Activated naive CD8-positive, alpha-beta T cell treated with anti-CD3 and anti-CD28 coated beads, Interleukin-2, amount 10 ng/mL, durations not matched to agents 7 days and 5 days (primary cell): Measurements from ENCODE around the gene LRRC37A. TPM values are rescaled to one million over a fixed set of nuclear protein-coding genes. Genes with fewer than 3 reads are reported as not detected.
"Not testable (repeated sequence)": the region's sequence is repeated elsewhere in the genome, so short reads cannot be mapped to it uniquely, and the experiment has no call there.

ENCODE experiments used
- ATAC-seq: fragments of 150-1000 bp; cut with Tn5 transposase; one replicate; pipeline ENCODE4 v1.10.0; 2021; ENCODE audit warnings: low read depth, moderate library complexity
- POLR2A ChIA-PET: fragments of 350-600 bp; sonication (Branson Sonifier 250); formaldehyde crosslinking; loops from one replicate; lab custom pipeline; 2021; ENCODE audit warnings: antibody characterized with exemption; lab: Charles Lee
- DNase-seq: peaks from one replicate; pipeline ENCODE4 v3.0.0; 2021
- H3K27ac Mint-ChIP-seq: one replicate; pipeline ENCODE4 v1.8.0; 2022; ENCODE audit warnings: mild to moderate bottlenecking, mixed read lengths
- H3K27me3 Mint-ChIP-seq: one replicate; pipeline ENCODE4 v1.8.0; 2022; ENCODE audit warnings: mild to moderate bottlenecking, moderate library complexity, mixed read lengths
- H3K36me3 Mint-ChIP-seq: one replicate; pipeline ENCODE4 v1.8.0; 2021; ENCODE audit warnings: mild to moderate bottlenecking, mixed read lengths
- H3K4me1 Mint-ChIP-seq: one replicate; pipeline ENCODE4 v1.8.0; 2021; ENCODE audit warnings: mixed read lengths
- H3K4me3 Mint-ChIP-seq: one replicate; pipeline ENCODE4 v1.8.0; 2022; ENCODE audit warnings: mild to moderate bottlenecking, moderate library complexity, mixed read lengths
- H3K9me3 Mint-ChIP-seq: one replicate; pipeline ENCODE4 v1.8.0; 2021; ENCODE audit warnings: mixed read lengths
- total RNA-seq, 2 experiments: library from RNA; stranded (reverse); gene quantifications; one replicate each; pipeline ENCODE4 v1.2.3, GENCODE V29; 2021

LRRC37A gene
- total RNA-seq, 2 experiments from 2014 or later, result 7.6 to 7.7 TPM

GRCh38 chr17:46273541-46274236, 21.2 kb upstream of the LRRC37A start:
- no peaks in the 10 kb centered on the region for H3K9me3 Mint-ChIP-seq
- H3K36me3 Mint-ChIP-seq, result no peaks in the 10 kb centered on the region
- DNase-seq (no peak), ATAC-seq (no peak)
- no peak overlapping the region for H3K4me3 Mint-ChIP-seq
- POLR2A ChIA-PET, result no interaction called here
- no peak overlapping the region for H3K27ac Mint-ChIP-seq
- no peaks in the 10 kb centered on the region for H3K4me1 Mint-ChIP-seq
- peaks cover 63% of the 10 kb centered on the region for H3K27me3 Mint-ChIP-seq

GRCh38 chr17:46274238-46274637, 20.7 kb upstream of the LRRC37A start:
- Mint-ChIP-seq H3K36me3 (no peaks in the 10 kb centered on the region), H3K4me1 (no peaks in the 10 kb centered on the region)

DNA sequence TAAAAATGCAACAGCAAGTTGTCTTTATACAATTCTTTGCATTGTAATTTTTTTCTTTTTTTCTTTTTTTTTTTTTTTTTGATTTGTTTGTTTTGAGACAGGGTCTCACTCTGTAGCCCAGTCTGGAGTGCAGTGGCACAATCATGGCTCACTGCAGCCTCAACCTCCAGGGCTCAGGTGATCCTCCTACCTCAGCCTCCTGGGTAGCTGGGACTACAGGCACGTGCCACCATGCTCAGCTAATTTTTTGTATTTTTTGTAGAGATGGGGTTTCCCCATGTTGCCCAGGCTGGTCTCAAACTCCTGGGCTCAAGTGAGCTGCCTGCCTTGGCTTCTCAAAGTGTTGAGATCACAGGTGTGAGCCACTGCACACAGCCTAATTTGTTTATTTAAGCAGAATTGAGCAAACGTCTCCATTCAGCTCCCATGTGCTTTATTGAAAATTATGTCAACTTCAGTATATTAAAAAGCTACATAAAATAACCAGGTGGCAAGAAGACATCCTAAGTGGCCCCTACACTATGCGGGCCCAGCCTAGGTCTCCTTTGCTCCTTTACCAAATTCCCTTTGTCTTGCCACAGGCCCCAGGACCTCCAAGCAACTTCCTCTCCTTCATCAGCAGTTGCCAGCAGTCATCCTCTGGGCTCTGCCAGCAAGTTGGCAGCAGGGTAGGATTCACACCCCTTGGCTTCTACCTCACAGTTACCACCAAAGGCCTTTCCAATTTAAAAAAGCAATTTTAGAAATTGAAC, 18.0 kb upstream of the LRRC37A start:
- H3K27ac Mint-ChIP-seq, H3K9me3 Mint-ChIP-seq, H3K4me3 Mint-ChIP-seq, H3K36me3 Mint-ChIP-seq, ATAC-seq, H3K4me1 Mint-ChIP-seq, DNase-seq, POLR2A ChIA-PET: not testable (repeated sequence)
- H3K27me3 Mint-ChIP-seq, result peaks cover 37% of the 10 kb centered on the region

More at GRCh38 chr17:46274238-46274637, 20.7 kb upstream of the LRRC37A start:
- ATAC-seq, result no peak
- H3K9me3 Mint-ChIP-seq, result no peaks in the 10 kb centered on the region
- H3K27me3 Mint-ChIP-seq, result peaks cover 59% of the 10 kb centered on the region
- no peak overlapping the region for H3K27ac Mint-ChIP-seq
- POLR2A ChIA-PET, result no interaction called here
- no peak overlapping the region for H3K4me3 Mint-ChIP-seq
- DNase-seq, result no peak

DNA sequence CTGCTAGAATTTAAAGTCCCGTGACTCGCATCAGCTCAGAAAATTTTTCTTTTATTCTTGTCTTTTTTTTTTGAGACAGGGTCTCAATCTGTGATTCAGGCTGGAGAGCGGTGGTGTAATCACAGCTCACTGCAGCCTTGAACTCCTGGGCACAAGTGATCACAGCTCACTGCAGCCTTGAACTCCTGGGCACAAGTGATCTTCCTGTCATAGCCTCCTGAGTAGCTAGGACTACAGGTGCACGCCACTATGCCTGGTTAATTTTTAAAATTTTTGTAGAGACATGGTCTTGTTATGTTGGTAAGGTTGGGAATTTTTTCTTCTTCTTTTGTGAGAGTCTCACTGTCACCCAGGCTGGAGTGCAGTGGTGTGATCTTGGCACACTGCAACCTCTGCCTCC, 13.6 kb upstream of the LRRC37A start:
- H3K27me3 Mint-ChIP-seq, H3K9me3 Mint-ChIP-seq, H3K27ac Mint-ChIP-seq, H3K36me3 Mint-ChIP-seq, DNase-seq, H3K4me1 Mint-ChIP-seq, POLR2A ChIA-PET, H3K4me3 Mint-ChIP-seq, ATAC-seq: not testable (repeated sequence)

DNA sequence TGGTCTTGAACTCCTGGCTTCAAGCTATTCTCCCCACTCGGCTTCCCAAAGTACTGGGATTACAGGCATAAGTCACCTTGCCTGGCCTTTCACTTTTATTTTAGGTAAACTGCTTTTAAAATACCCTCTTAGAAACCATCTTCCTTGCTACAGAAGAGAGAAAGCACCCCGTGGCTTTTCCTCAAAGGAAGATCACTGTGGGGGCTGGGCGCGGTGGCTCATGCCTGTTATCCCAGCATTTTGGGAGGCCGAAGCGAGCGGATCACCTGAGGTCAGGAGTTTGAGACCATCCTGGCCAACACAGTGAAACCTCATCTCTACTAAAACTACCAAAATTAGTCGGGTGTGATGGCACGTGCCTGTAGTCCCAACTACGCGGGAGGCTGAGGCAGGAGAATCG, 12.3 kb upstream of the LRRC37A start:
- H3K9me3 Mint-ChIP-seq, POLR2A ChIA-PET, DNase-seq, ATAC-seq, H3K27ac Mint-ChIP-seq, H3K27me3 Mint-ChIP-seq, H3K4me3 Mint-ChIP-seq, H3K36me3 Mint-ChIP-seq: not testable (repeated sequence)
- peaks cover 15% of the 10 kb centered on the region for H3K4me1 Mint-ChIP-seq

DNA sequence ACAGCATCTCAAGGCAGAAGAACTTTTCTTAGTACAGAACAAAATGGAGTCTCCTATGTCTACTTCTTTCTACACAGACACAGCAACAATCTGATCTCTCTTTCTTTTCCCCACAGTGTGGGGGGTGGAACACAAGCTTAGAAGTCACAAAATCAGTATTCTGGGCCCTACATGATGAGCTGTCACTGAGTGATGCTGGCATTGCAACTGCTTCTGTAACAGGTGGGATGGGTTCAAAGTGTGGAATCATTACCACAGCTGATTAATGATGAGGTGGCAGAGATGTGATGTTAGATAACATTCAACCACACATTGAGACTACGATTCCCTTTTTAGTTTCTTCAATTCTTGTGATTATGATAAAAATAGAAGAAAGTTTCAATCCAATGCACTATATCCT, 10.5 kb upstream of the LRRC37A start:
- H3K27ac Mint-ChIP-seq, ATAC-seq, DNase-seq: not testable (repeated sequence)

DNA sequence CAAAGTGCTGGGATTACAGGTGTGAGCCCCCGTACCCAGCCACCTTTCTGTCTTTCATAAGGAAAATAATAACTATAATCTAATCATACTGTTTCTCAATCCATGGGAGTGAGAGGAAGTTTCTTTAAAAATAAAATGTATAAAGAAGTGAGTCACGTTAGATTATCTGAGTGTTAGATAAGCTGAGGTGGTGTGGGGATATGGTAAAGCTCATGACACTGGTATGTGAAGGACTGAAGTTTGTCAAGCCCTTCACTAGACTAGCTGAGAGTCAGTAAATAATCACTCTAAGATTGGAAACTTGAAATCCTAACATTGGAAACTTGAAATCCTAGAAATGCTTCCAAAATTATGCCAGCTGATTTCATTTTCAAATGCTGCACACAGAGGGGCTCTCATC, 9.4 kb upstream of the LRRC37A start:
- H3K27me3 Mint-ChIP-seq, DNase-seq, ATAC-seq, H3K4me3 Mint-ChIP-seq, H3K9me3 Mint-ChIP-seq, H3K27ac Mint-ChIP-seq, POLR2A ChIA-PET, H3K36me3 Mint-ChIP-seq: not testable (repeated sequence)
- peaks cover 13% of the 10 kb centered on the region for H3K4me1 Mint-ChIP-seq

More for the DNA sequence above, 10.5 kb upstream of the LRRC37A start:
- POLR2A ChIA-PET, H3K36me3 Mint-ChIP-seq, H3K9me3 Mint-ChIP-seq, H3K27me3 Mint-ChIP-seq, H3K4me3 Mint-ChIP-seq: not testable (repeated sequence)
- H3K4me1 Mint-ChIP-seq, result peaks cover 15% of the 10 kb centered on the region

GRCh38 chr17:46286764-46287221, 8.1 kb upstream of the LRRC37A start:
- DNase-seq (peak; percentile 18), ATAC-seq (peak; percentile 83)
- Mint-ChIP-seq H3K27ac (peak overlapping the region; percentile 4), H3K4me1 (peaks cover 22% of the 10 kb centered on the region)
- H3K27me3 Mint-ChIP-seq, H3K4me3 Mint-ChIP-seq, H3K9me3 Mint-ChIP-seq, H3K36me3 Mint-ChIP-seq, POLR2A ChIA-PET: not testable (repeated sequence)

- POLR2A ChIA-PET, result interaction anchor here (0.6 kb wide), 1 partner anchor 379 kb away, joined by 3 read pairs; no protein-coding TSS in a partner anchor
- peaks cover 22% of the 10 kb centered on the region for H3K4me1 Mint-ChIP-seq
- H3K9me3 Mint-ChIP-seq, H3K27ac Mint-ChIP-seq, H3K4me3 Mint-ChIP-seq, ATAC-seq, H3K36me3 Mint-ChIP-seq, H3K27me3 Mint-ChIP-seq: not testable (repeated sequence)
- peak; percentile 24 for DNase-seq
Measured at GRCh38 chr17:46287587-46287986, 7.3 kb upstream of the LRRC37A start.

GRCh38 chr17:46290906-46291546, 3.9 kb upstream of the LRRC37A start:
- H3K27me3 Mint-ChIP-seq, H3K36me3 Mint-ChIP-seq, H3K9me3 Mint-ChIP-seq, POLR2A ChIA-PET, DNase-seq: not testable (repeated sequence)
- peak; percentile 91 for ATAC-seq
- peaks cover 15% of the 10 kb centered on the region for H3K4me1 Mint-ChIP-seq
- H3K27ac Mint-ChIP-seq, result peak overlapping the region; percentile 71
- peak overlapping the region; percentile 39 for H3K4me3 Mint-ChIP-seq

- POLR2A ChIA-PET, result not testable (repeated sequence)
Measured at GRCh38 chr17:46291618-46292017, 3.3 kb upstream of the LRRC37A start.

GRCh38 chr17:46341220-46341619, 46.3 kb downstream of the LRRC37A start:
- ATAC-seq, H3K27me3 Mint-ChIP-seq, H3K27ac Mint-ChIP-seq, H3K4me1 Mint-ChIP-seq, DNase-seq, H3K36me3 Mint-ChIP-seq, H3K4me3 Mint-ChIP-seq, POLR2A ChIA-PET, H3K9me3 Mint-ChIP-seq: not testable (repeated sequence)

More at GRCh38 chr17:46291618-46292017, 3.3 kb upstream of the LRRC37A start:
- not testable (repeated sequence) for H3K36me3 Mint-ChIP-seq, H3K9me3 Mint-ChIP-seq, ATAC-seq, DNase-seq, H3K27me3 Mint-ChIP-seq
- Mint-ChIP-seq H3K4me3 (peak overlapping the region; percentile 39), H3K4me1 (peaks cover 15% of the 10 kb centered on the region), H3K27ac (peak overlapping the region; percentile 71)

- H3K9me3 Mint-ChIP-seq, DNase-seq, H3K4me1 Mint-ChIP-seq, POLR2A ChIA-PET, H3K36me3 Mint-ChIP-seq, H3K4me3 Mint-ChIP-seq, H3K27me3 Mint-ChIP-seq, ATAC-seq, H3K27ac Mint-ChIP-seq: not testable (repeated sequence)
Measured at GRCh38 chr17:46342131-46342530, 47.2 kb downstream of the LRRC37A start.
